B cell (primary cell): Measurements from ENCODE around the gene ARHGAP25. TPM values are rescaled to one million over a fixed set of nuclear protein-coding genes. Genes with fewer than 3 reads are reported as not detected.

Experiments
- ATAC-seq: fragments of 200-7000 bp; cut with Tn5 transposase; one replicate; pipeline ENCODE4 v1.10.0; 2021; ENCODE audit warnings: low read depth, mild to moderate bottlenecking, moderate number of reproducible peaks, moderate library complexity
- CTCF ChIA-PET: fragments of 350-600 bp; sonication (Branson Sonifier 250); formaldehyde crosslinking; loops from one replicate; lab custom pipeline; 2021; ENCODE audit warnings: antibody characterized with exemption, inconsistent platforms; lab: Charles Lee
- POLR2A ChIA-PET: fragments of 350-600 bp; sonication (Branson Sonifier 250); formaldehyde crosslinking; loops from one replicate; lab custom pipeline; 2021; ENCODE audit warnings: antibody characterized with exemption; lab: Charles Lee
- DNase-seq: peaks from one replicate; pipeline ENCODE4 v3.0.0; 2013
- H2AFZ ChIP-seq: 2 replicates; pipeline ENCODE4 v1.6.1; 2012; ENCODE audit warnings: mild to moderate bottlenecking, low read depth, low read length; ENCODE audit not compliant: insufficient read depth, poor library complexity, severe bottlenecking
- H3K27ac ChIP-seq, 2 donors: 1 replicate in 1 of 2; 2 replicates in 1 of 2; pipeline ENCODE4 v1.5.1; 2012 to 2013; ENCODE audit warnings: low read length in 2 of 2, mild to moderate bottlenecking in 2 of 2, moderate library complexity in 1 of 2
- H3K27me3 ChIP-seq, 4 experiments: fragments of 200-600 bp in 1 of 4; sonication (generic) in 1 of 4; replicated peaks in 1 of 4; 1 replicate in 2 of 4; 2 replicates in 2 of 4; pipeline versions ENCODE4 v1.6.1 to v1.7.0; 2013 to 2016; ENCODE audit warnings: low read length in 3 of 4, mild to moderate bottlenecking in 2 of 4, mixed read lengths in 1 of 4, moderate library complexity in 1 of 4; ENCODE audit not compliant: insufficient read depth in 4 of 4, control insufficient read depth in 3 of 4; ENCODE audit errors: control extremely low read depth in 1 of 4
- H3K36me3 ChIP-seq, 2 experiments: replicated peaks in 1 of 2; 1 replicate in 1 of 2; 2 replicates in 1 of 2; pipeline versions ENCODE4 v1.6.1 to v1.7.1; 2013; ENCODE audit warnings: low read length in 1 of 2; ENCODE audit not compliant: insufficient read depth in 2 of 2, control insufficient read depth in 1 of 2; ENCODE audit errors: control extremely low read depth in 1 of 2, extremely low read depth in 1 of 2
- H3K4me1 ChIP-seq, 2 donors: fragments of 200-600 bp in 1 of 2; sonication (generic) in 1 of 2; 1 replicate in 1 of 2; 2 replicates in 1 of 2; pipeline versions ENCODE4 v1.5.1 to v1.6.1; 2013 to 2017; ENCODE audit warnings: low read length in 2 of 2; ENCODE audit not compliant: control insufficient read depth in 2 of 2, insufficient read depth in 2 of 2
- H3K4me2 ChIP-seq: replicated peaks from 2 replicates; pipeline ENCODE3; 2012; ENCODE audit warnings: mild to moderate bottlenecking, low read depth, low read length; ENCODE audit not compliant: poor library complexity, severe bottlenecking
- H3K4me3 ChIP-seq, 5 experiments: fragments of 200-600 bp in 1 of 5; sonication (generic) in 1 of 5; 1 replicate in 3 of 5; 2 replicates in 2 of 5; pipeline versions ENCODE4 v1.5.1 to v1.7.0; 2011 to 2016; ENCODE audit warnings: low read length in 4 of 5, mild to moderate bottlenecking in 4 of 5, low read depth in 2 of 5, control low read depth in 1 of 5, moderate library complexity in 1 of 5; ENCODE audit not compliant: insufficient read depth in 1 of 5; ENCODE audit errors: control extremely low read depth in 1 of 5, extremely low read depth in 1 of 5
- H3K79me2 ChIP-seq: fragments of 200-600 bp; sonication (generic); one replicate; pipeline ENCODE4 v1.6.0; 2016; ENCODE audit warnings: low read length; ENCODE audit not compliant: control insufficient read depth, insufficient read depth
- H3K9ac ChIP-seq: fragments of 200-600 bp; sonication (generic); 2 replicates; pipeline ENCODE4 v1.6.1; 2017; ENCODE audit warnings: mild to moderate bottlenecking, low read length, moderate library complexity
- H3K9me3 ChIP-seq, 3 donors: one replicate each; pipeline versions ENCODE4 v1.6.1 to v1.7.1; 2013; ENCODE audit warnings: low read length in 2 of 3; ENCODE audit not compliant: control insufficient read depth in 2 of 3, insufficient read depth in 1 of 3; ENCODE audit errors: control extremely low read depth in 1 of 3
- H4K20me1 ChIP-seq: 2 replicates; pipeline ENCODE4 v1.6.0; 2012; ENCODE audit warnings: mild to moderate bottlenecking, low read length; ENCODE audit not compliant: insufficient read depth, control insufficient read depth, poor library complexity, severe bottlenecking
- H3K27ac Mint-ChIP-seq: one replicate; pipeline ENCODE4 v1.8.0; 2021; ENCODE audit warnings: mixed read lengths
- H3K27me3 Mint-ChIP-seq: one replicate; pipeline ENCODE4 v1.8.0; 2021; ENCODE audit warnings: mixed read lengths
- H3K4me1 Mint-ChIP-seq: one replicate; pipeline ENCODE4 v1.8.0; 2021; ENCODE audit warnings: mixed read lengths
- H3K4me3 Mint-ChIP-seq: one replicate; pipeline ENCODE4 v1.8.0; 2021; ENCODE audit warnings: mixed read lengths
- H3K9me3 Mint-ChIP-seq: one replicate; pipeline ENCODE4 v1.8.0; 2022; ENCODE audit warnings: mixed read lengths; ENCODE audit not compliant: insufficient read depth
- CTCF ChIP-seq: fragments of 200-600 bp; IDR thresholded peaks from one replicate; pipeline ENCODE4 v1.8.0; 2022; ENCODE audit warnings: antibody characterized with exemption, mild to moderate bottlenecking
- EZH2 ChIP-seq: IDR thresholded peaks from 2 replicates; pipeline ENCODE4 v1.6.1; 2012; ENCODE audit warnings: borderline replicate concordance, low read depth, mild to moderate bottlenecking, moderate library complexity, low read length; ENCODE audit not compliant: insufficient read depth, poor library complexity, severe bottlenecking
- WGBS: methylation state at CpG from one replicate; pipeline ENCODE4 v1.1.5; 2013; ENCODE audit warnings: missing lambda C conversion rate; ENCODE audit not compliant: insufficient coverage; 5-methylcytosine and 5-hydroxymethylcytosine counted together
- intact Hi-C: fragments of 100-400 bp; cut with micrococcal nuclease; formaldehyde crosslinking; loops from one replicate; pipeline ENCODE4 v1.10.0; 2022
- polyA plus RNA-seq: library from polyadenylated mRNA; depleted of rRNA; stranded (reverse); fragments of >200 nt; gene quantifications from 2 replicates; pipeline ENCODE4 v1.2.3, GENCODE V29; 2012
- total RNA-seq, 2 donors: library from RNA; stranded (reverse); fragments of 120-200 nt in 1 of 2; gene quantifications; 1 replicate in 1 of 2; 2 replicates in 1 of 2; pipeline versions ENCODE4 v1.2.3 to v1.2.4, GENCODE V29; 2013 to 2022

ARHGAP25 gene
- total and polyA plus RNA-seq, 2 donors (not counting 1 experiment from before 2014, with no cell fraction given) = 97.9 to 207 TPM

GRCh38 chr2:68709421-68709911 is 25.1 kb upstream of the ARHGAP25 start:
- H3K9me3 Mint-ChIP-seq = no peaks in the 10 kb centered on the region
- no peak overlapping the region for H3K4me3 ChIP-seq
- no peak overlapping the region for H3K27ac ChIP-seq
- no peak overlapping the region for H3K9ac ChIP-seq
- H2AFZ ChIP-seq = peak overlapping the region; percentile 31
- no peaks in the 10 kb centered on the region for H3K27me3 ChIP-seq
- no peak for TF ChIP-seq EZH2
- TF ChIP-seq CTCF = peak; percentile 79
- H3K4me3 Mint-ChIP-seq = peak overlapping the region; percentile 30
- DNase-seq (peak; percentile 67), ATAC-seq (peak; percentile 56)
- 30% methylated on average over 2 of the region's 5 CpGs for WGBS
- intact Hi-C loops = loop anchor here (1.0 to 2.0 kb wide), 6 partner anchors 19 to 216 kb away; partner anchors contain the start of gene ARHGAP25
- H3K79me2 ChIP-seq = no peaks in the 10 kb centered on the region
- peaks cover 36% of the 10 kb centered on the region for H3K4me1 Mint-ChIP-seq
- CTCF ChIA-PET = interaction anchor here (0.7 to 12.4 kb wide), 57 partner anchors 10 to 247 kb away, joined by 3 to 280 read pairs (median 6); partner anchors contain the start of genes APLF, ARHGAP25 and FBXO48
- H4K20me1 ChIP-seq = no peaks in the 10 kb centered on the region
- POLR2A ChIA-PET = interaction anchor here (0.9 kb wide), 1 partner anchor 199 kb away, joined by 3 read pairs; no protein-coding TSS in a partner anchor
- no peaks in the 10 kb centered on the region for H3K36me3 ChIP-seq
- no peaks in the 10 kb centered on the region for H3K27me3 Mint-ChIP-seq
- H3K4me2 ChIP-seq = peak overlapping the region; percentile 39
- peak overlapping the region; percentile 33 for H3K27ac Mint-ChIP-seq
- H3K4me1 ChIP-seq = peaks cover 22% of the 10 kb centered on the region in 2 donors
- no peaks in the 10 kb centered on the region for H3K9me3 ChIP-seq

- H3K4me3 Mint-ChIP-seq = no peak overlapping the region
- Histone ChIP-seq H3K36me3 (no peaks in the 10 kb centered on the region), H3K9ac (no peak overlapping the region), H3K27me3 (no peaks in the 10 kb centered on the region), H3K27ac (no peak overlapping the region), H3K9me3 (peaks cover 0 to 3% (median 0%) of the 10 kb centered on the region in 3 donors), H3K4me2 (no peak overlapping the region), H3K79me2 (no peaks in the 10 kb centered on the region), H3K4me1 (peaks cover 31% of the 10 kb centered on the region in 2 donors), H4K20me1 (no peaks in the 10 kb centered on the region), H2AFZ (no peak overlapping the region), H3K4me3 (no peak overlapping the region)
- intact Hi-C loops = loop anchor here (10.0 kb wide), 1 partner anchor 346 kb away; the partner anchor contains the start of gene PLEK
- DNase-seq = no peak
- no peak overlapping the region for H3K27ac Mint-ChIP-seq
- TF ChIP-seq CTCF (no peak), EZH2 (no peak)
- ATAC-seq = no peak
- ChIA-PET CTCF (interaction anchor here (1.0 to 12.4 kb wide), 22 partner anchors 11 to 248 kb away, joined by 3 to 280 read pairs (median 22); partner anchors contain the start of genes APLF, ARHGAP25 and FBXO48), POLR2A (interaction anchor here (0.6 to 1.8 kb wide), 2 partner anchors 80 to 128 kb away, joined by 5 to 7 read pairs; no protein-coding TSS in a partner anchor)
- no peaks in the 10 kb centered on the region for H3K9me3 Mint-ChIP-seq
- peaks cover 45% of the 10 kb centered on the region for H3K4me1 Mint-ChIP-seq
- H3K27me3 Mint-ChIP-seq = no peaks in the 10 kb centered on the region
- no CpG with 5 or more reads among the region's 1 CpG for WGBS
Measured at GRCh38 chr2:68710336-68710735, 24.3 kb upstream of the ARHGAP25 start.
